ENCODE data around the gene PPM1J.
"Not testable (repeated sequence)": the region's sequence is repeated elsewhere in the genome, so short reads cannot be mapped to it uniquely, and the experiment has no call there.

PPM1J gene

DNA sequence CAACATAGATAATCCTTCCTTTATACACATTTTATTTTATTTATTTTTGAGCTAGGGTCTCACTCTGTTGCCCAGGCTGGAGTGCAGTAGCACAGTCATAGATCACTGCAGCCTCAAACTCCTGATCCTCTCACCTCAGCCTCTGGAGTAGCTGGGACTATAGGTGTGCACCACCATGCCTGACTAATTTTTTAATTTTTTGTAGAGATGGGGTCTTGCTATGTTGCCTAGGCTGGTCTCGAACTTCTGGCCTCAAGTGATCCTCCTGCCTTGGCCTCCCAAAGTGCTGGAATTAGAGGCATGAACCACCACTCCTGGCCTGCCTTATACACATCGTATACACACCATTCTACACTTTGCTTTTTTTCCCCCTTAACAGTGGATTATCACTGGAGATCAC is 6.2 kb upstream of the PPM1J start:
- DNase-seq: not testable (repeated sequence)

DNA sequence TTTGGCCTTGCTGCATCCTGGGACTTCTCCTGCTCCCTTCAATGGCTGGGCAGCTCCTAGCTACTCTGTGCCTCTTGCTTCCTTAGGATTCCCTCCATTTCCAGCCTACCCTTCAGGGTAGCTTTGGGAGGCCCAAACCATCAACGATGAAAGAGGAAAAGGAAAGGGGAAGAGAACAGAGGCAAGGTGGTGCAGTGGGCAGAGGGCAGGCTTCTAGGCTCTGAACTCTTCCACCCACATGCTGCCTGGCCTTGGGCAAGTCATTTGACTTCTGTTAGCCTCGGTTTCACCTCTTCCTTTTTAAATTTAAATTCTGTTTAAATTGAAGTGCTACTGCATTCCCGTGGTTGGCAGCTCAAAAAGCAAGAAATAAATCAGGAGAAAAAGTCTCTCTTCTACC is 5.7 kb upstream of the PPM1J start:
- DNase-seq: no peak

DNA sequence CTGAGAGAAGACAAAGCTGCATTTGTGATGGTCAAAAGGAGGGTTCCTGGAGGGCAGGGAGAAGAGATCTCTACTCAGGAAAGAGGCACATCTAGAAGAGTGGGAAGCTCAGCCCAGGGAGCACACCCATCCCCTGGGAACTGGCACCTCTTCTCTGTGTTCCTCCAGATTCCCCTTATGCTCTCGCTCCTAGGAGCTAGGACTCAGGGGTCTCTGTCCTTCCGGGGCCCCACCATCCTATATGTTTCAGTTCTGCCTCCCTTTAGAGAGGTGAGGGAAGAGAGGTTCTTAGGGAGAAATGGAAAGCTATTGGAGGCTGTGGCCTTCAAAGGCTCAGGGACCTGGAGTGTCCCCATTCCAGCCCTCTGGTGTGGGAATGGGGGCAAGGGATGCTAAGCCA is 4.6 kb upstream of the PPM1J start:
- no peak for DNase-seq

DNA sequence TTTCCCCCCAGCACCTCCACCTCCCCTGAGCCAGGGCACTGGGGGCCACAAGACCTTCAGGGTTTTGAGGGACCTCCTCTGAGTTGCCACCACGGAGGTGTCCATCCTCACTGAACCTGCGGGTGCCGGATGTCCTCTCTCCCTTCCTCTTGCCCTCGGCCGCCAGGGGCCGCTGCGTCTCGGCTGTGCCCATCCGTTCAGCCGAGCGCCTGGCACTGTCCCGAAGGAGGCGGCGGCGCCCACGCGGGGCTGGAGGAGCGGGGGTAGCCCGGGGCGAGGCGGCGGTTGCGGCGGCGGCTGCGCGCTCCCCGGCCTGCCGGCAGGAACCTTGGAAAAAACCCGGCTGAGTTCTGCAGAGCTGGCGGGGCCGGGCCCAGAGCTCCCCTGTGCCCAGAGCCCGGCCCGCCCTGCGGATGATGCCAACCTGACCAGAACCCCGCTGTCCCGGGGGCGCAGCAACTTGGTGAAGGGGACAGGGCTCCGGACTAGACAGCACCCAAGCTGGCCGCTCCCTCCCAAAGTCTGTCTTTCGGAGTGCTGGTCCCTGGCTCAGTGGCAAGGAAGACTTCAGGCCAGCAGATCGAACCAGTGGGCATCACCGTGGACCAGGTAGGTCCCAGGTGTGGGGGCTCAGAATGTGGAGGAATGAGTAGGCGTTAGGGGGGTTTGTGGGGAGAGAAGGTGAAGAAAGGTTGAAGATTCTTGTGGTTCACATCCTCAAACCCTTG is 3.7 kb upstream of the PPM1J start:
- DNase-seq: peak; percentile 92

DNA sequence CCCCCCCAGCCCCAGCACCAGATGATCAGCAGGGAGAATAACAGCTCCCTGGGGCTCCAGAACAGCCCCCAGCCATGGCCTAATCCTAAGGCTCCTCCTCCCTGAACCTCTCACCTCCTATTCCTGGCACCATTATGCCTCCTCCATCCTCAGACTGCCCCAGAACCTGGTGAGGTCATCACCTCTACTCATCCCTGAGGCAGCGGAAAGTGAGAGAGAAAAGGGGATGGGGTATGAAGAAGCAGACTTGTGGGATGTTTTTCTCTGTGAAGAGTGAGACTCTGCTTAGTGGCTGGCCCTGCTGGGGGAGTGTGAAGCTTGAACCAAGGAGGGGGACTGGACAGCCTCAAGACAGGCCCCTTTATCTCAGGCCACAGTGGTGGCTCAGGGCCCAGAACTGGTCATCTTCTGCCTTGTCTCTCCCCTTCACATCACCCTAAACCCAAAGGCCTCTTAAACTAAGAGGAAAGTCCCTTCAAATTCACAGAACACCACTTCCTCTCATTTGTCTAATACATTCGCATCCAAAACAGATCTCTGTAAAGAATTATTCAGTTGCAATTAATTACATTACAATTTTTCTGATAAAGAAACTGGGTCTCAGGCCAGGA is 2.2 kb upstream of the PPM1J start:
- DNase-seq: no peak

DNA sequence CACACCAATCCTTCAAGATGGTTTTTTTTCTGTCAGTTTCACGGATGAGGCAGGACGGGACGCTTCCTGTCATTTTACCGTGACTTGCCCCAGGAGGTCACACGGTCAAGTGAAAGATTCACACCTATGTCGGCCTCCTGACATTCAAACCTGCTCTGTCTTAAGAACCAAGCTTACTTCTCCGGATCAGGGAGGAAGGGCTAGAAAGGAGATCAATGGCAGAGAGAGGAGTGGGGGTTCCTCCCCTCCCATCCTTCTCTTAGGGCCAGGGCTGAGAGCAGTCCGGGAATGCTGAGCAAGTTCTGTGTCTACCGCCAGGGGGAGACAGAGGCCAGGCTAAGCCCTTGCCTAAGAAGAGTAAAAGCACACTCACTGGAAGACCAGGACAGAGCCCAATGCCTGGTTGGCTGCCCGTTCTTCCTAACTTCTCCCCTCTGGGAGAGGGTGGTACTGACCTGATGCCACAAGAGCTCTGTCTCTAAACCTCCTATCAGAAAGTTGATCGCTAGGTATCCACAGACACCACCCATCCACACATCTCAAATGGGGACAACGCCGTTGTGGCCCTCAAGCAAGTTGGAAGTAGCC is 1.1 kb upstream of the PPM1J start:
- DNase-seq: peak; percentile 92

DNA sequence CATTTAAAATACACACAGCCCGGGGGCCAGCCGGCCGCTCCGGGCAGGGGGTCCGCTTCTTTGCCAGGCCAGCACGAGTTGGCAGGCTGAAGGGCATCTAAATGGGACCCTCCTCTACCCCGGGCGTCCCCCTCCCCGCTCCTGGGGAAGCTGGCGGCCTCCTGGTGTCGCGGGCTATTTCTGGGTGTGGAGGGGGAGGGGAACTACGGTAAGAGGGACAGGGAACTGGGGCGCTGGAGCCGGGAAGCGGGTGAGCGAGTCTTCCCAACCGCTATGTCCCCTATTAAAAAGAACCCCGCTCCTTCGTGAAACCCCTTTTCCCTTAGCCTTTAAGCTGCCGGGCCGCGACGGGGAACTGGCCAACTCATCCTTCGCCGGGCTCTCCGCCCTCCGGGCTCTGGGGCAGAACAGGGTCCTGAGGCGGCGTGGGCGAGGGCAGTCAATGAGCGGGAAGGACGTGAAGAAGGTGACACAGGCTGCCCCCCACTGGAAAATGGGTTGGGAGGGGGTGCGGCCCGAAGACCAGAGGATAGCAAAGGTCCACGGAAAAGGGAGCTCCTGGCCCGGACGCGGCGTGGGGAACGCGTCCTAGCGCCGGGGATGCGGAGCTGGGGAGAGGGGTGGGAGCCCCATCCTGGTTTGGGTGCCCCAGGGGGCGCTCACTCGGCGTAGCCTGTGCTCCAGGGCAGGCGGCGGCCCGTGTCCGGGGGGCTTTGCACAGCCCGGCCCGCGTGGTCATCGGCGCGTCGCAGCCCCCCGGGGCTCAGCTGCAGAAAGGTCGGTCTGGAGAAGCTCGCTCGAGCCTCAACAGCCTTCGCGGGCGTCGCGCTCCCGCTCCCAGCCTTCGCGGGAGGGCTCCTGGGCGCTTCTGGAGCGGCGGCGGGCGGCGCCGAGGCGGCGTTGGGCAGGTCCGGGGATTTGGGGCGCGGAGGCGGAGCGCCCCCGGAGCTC is 544 bp downstream of the PPM1J start:
- DNase-seq: peak; percentile 70

DNA sequence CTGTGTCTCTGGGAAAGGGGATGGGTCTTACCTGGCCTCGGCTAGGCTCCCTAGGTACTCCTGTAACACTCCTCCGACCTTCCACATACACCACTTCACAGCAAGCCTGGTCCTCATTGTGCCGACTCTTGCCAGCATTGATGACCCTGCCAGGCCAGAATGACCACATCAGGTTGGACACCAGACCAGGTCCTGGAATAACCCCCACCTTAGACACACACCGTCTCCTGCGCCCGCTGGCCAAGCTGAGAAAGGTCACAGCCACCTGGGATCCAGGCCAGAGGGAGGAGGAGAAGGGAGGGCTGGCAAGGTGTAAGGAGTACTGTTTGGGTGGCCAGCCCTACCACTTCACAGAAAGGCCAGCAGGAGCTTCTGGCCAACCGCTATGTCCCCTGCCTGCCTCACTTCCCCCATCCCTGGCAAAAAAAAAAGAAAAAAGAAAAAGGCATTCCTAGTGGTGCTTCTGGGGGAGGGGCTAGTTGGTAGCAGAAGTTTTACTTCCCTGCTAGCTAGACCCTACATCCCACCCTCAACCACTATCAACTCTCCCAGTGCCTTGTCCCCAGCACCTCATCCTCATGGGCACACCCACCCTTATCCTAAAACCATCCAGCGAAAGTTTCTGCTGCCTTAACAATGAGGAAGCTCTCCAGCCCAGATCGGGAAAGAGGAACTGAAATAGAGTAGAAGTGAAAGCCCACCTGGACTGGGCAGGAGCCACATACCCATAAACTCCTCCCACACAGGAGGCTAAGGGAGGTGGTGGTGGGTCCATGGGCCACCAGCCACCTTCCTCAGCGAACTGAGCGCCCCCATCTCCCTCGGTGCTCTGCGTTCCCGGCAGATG is 1.4 kb downstream of the PPM1J start:
- DNase-seq: no peak

DNA sequence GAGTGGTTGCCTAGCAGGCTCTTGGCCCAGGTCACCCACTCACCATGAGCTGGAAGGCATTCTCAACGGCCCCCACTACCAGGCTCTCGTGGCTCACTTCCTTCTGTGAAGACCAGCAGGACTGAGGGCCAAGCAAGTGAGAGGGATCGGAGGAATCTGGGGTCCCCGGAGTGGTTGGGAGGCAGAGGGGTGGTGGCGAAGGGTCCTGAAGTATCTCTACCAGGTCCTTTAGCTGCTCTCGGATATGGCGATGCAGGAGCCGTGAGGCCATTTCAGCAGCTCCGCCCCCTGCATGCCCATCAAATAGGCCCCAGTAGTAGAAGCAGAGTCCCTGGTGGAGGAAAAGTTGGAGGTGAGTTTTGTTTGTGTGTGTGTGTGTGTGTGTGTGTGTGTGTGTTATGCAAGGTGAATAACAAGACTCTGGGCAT is 2.4 kb downstream of the PPM1J start:
- no peak for DNase-seq

DNA sequence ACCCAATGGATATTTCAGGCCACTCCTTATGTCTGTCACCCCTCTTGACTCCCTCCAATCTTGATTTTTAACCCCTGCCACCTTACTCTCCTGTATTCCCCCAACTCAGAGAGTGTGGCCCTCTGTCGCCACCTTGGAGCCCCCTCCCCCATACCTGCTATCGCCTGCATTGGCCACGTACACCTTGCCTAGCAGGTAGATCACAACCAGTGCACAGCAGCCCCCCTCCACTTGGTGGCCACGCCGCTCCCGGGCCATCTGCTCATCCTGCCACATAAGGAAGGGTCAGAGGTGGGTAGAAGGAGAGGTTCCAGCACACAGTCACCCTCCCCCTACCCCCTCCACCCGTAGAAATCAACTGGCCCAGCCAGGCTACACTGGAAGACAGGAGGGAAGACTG is 2.9 kb downstream of the PPM1J start:
- DNase-seq: no peak

DNA sequence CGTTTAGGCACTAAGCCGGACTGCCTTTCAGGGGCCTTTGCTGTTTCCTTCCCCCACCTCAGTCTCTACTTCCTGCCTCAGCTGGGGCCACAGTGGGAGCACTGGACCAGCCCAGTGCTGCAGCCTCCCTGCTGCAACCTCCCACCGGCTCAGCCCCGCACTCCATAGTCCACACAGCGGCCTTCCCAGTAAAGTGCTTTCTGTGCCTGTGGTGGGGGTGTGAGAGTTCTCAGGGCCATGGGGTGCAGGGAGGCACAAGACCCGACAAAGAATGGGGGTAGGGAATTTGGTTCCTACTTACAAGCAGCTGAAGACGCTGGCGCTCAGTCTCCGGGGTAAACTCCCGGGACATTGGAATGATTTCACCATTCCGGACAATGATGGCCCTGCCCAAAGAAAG is 3.5 kb downstream of the PPM1J start:
- DNase-seq: no peak

DNA sequence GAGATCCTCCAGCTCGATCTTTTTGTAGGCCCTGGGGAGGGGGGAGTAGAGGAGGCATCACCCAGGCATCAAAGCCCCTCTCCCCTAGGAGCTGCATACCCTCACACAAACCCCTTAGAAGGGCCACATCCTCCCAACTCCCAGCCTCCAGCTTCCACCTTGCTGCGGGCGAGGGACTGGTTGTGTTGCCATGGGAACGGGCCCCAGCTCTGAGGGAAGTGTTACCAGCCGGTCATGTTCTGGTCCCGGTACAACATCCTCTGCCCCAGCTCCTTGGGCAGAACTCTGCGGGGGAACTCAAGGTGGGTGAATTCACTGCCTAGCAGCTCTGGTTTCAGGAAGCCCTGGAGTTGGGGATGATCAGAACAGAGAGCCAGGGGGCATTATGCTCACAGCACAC is 4.1 kb downstream of the PPM1J start:
- DNase-seq: no peak

DNA sequence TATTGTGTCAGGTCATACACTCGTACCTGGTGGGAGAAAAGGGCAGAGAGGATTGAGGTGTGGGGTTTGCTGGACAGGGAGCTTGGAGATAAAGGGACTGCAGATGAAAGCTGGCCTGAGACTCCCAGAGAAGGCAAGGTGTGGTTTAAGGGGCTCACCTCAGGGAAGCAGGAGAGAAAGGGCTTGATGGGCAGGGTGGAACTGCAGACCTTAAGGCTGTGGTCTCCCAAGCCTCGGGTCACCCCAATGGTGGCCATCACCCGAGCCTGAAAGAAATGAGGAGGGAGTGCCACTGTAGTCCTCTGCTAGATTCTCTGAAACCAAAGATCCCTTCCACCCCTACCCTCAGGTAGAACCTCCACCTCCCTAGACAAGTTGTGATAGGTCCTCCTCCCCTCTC is 4.5 kb downstream of the PPM1J start:
- no peak for DNase-seq

DNA sequence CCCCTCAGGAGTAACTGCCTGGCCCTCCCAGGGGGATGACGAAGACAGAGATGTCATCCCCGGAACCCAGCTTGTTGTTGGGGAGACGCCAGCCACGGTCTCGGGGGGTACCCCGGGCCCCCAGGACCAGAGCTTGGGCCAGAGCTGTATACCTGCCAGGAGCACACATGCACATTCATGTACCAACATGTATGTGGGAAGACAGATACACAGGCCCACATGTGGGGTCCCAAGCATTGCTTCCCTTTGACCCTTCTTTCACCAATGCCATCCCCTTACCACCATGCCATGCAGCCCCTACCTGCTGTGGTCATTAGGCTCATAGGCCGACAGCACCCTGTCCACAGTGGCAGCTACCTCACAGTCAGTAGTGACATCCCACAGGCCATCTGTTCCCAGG is 5.0 kb downstream of the PPM1J start:
- DNase-seq: no peak

DNA sequence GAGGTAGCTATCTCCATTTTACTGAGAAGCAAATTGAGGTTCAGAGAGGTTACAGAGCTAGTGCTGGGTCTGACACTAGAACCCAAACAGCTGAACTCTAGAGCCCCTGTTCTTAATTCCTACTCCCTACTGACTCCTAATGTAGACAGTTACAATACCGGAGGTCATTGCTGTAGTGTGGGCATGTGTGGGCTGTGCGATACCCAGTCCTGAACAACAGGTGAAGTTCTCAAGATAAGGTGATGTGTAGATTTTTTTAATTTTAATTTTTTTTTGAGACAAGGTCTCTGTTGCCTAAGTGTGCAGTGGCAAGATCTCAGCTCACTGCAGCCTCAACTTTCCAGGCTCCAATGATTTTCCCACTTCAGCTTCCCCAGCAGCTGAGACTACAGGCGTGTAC is 6.6 kb downstream of the PPM1J start:
- DNase-seq: no peak

DNA sequence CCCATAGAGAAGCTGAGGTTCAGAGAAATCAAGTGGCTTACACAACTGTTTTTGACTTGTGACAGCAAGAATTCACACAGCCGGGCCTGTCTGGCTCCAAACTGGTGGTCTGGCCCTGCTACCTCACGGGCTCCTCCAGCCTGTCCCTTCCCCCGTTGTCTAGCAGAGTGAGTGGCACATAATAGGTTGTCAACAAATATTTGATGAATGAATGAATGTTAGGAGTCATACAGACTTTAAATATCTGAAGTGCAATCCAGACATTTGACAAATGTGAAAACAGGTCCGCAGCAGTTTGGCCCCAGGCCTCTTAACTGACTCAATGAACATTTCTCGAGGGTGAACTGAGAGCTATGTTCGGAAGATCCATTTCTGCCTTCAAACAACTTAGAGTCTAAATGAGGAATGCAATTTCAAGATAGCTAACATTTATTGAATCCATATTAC is 7.1 kb downstream of the PPM1J start:
- DNase-seq: no peak

DNA sequence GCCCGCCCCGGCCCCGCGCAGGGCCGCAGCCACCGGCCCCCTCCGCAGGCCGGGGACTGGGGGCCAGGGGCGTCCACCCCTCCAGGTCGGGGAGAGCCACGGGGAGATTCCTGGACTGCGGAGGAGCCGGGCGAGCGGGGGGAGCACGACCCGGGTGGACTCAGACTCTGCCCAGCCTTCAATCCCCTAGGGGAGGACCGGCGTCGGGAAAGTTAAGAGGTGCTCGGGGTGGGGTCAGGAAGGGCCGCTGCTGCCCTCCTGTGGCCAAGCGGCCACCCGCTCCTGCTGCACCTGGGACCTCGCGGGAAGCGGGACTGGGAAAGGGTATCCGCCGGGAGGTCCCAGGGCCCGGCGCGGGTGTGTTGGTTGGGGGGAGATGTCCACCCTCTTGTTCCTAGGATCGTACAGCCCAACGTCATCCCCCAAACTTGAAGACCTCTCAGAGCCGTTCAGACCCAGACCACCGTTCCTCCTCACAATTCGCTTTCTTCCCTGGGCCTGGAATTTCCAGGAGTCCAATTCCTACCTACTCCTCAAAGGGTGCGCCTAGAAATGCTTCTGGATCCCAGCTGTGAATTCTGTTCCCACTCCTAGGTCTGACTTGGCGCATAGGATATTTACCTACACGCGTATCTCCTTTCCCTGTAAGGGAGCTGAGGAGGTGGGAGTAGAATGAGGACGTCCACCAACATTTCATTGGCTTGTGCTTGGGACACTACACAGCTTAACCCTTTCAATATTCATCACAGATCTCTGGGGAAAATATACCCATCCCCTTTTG is 7.7 kb downstream of the PPM1J start:
- DNase-seq: peak; percentile 85

DNA sequence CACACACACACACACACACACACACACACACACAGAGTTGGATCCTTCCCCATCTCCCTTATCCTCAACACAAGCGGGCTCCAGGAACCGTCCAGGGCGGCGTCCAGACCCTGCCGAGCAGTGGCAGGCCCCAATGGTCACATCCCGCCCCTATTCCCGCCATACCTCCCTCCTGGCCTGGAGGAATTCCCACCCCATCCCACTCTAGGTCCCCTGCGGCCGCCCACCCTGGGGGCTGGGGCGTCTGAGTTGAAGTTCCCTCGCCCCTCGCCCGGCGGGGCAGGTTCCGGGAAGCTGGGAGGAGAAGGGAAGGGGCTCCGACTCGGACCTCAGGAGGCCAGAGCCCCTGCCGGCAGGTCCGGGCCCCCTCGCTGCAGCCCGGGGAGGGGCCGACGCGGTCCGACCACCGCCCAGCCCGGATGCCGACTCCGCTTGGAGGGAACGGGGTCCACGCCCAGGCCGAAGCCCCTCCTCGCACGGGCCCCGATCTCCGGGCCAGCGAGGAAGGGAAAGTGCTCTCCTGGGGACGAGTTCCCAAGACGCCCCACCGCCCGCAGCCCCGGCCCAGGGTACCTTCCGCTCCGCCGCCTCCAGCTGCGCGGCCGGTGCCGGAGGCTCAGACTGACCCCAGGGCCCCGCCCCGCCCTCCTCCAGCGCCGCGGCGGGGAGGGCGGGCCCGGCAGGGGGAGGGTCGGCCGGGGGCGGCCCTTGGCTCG is 8.5 kb downstream of the PPM1J start, which contains the start of gene RHOC:
Gene RHOC (minus strand): TSS at position 623 of the 716 bp plus-strand sequence. CDS start 3,328 bp downstream, outside the sequence.
- DNase-seq: peak; percentile 81

DNA sequence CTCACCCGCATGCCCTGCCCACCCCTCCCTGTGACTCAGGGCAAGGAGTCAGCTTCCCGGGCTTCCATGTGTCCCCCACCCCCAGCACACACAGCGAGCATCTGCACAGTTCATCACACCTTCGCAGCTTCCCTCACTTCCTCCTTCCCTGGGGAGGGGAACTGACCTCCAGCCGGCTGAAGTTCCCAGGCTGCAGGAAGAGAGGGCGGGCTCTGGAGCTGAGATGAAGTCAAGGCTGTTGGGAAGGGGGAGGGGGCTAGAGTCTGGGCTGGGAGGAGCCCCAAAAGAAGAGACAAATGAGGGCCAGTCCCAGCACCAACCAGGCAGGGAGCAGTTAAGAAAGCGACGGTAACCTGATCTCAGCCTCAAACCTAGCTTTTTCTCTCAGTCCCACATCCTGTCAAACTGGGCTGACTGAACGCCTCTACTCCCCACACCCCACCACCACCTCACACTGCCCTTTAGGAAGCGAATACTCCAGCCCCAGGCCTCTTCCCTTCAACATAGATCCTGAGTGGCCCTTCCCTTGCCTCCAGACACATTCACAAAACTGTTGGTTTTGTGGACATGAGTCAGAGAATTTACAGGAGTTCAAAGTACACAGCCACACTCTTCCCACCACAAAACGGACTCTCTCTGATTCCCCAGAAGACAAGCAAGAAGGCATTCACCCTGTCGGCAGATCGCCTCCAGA is 10.1 kb downstream of the PPM1J start:
- peak; percentile 76 for DNase-seq

DNA sequence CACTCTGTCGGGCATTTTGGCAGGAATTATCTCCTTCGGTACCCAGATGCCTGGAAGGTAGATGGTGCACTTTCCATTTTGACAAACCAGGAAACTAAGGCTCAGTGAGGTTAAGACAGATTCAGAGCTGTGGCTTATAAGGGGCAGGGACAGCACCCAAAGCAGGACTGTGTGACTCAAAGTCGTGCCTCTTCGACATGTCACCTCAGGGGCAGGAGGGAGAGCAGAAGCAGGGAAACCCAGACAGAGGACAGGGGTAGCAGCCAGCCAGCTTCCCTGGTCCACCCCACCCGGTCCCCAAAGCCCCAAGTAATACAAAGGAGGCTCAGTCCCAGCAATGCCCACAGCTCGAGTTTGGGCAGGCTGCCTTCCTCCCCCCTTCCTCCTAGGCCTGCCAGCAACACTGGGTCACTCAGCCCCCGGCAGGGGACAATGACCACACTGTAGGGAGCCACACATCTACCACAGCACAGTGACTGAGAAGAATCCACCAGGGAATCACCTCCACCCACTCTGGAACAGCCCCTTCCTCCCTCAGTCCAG is 10.7 kb downstream of the PPM1J start:
- no peak for DNase-seq
